Mucosa of descending colon (tissue), 3 donors: Measurements from ENCODE around the gene SAMD1. TPM values are rescaled to one million over a fixed set of nuclear protein-coding genes. Genes with fewer than 3 reads are reported as not detected.
"Not testable (repeated sequence)": the region's sequence is repeated elsewhere in the genome, so short reads cannot be mapped to it uniquely, and the experiment has no call there.

Source experiments
- ATAC-seq: fragments of 200-7000 bp; cut with Tn5 transposase; one replicate; pipeline ENCODE4 v1.9.1; 2020; ENCODE audit warnings: mild to moderate bottlenecking, moderate library complexity
- DNase-seq, 3 donors: peaks; one replicate each; pipeline ENCODE4 v3.0.0-alpha.2; 2020
- H3K36me3 ChIP-seq: fragments of 200-600 bp; one replicate; pipeline ENCODE4 v1.8.0; 2021; ENCODE audit warnings: low read depth, mild to moderate bottlenecking
- H3K4me1 ChIP-seq: fragments of 200-600 bp; one replicate; pipeline ENCODE4 v1.8.0; 2021; ENCODE audit warnings: low read depth, mild to moderate bottlenecking
- H3K4me3 ChIP-seq: fragments of 200-600 bp; one replicate; pipeline ENCODE4 v1.8.0; 2021; ENCODE audit warnings: mild to moderate bottlenecking
- H3K9me3 ChIP-seq: fragments of 200-600 bp; one replicate; pipeline ENCODE4 v1.8.0; 2021; ENCODE audit warnings: mild to moderate bottlenecking
- CTCF ChIP-seq: fragments of 200-600 bp; IDR thresholded peaks from one replicate; pipeline ENCODE4 v1.8.0; 2022; ENCODE audit warnings: antibody characterized with exemption, mild to moderate bottlenecking
- intact Hi-C, 2 donors: fragments of 100-400 bp; cut with DNase I in 1 of 2; cut with micrococcal nuclease in 1 of 2; formaldehyde crosslinking; loops; one replicate each; pipeline versions ENCODE4 v1.11.0 to v1.11.1; 2022; cut with DNase I, micrococcal nuclease
- total RNA-seq, 3 donors: library from RNA; stranded (reverse); fragmentation: NEBNext Ultra II Directional in 2 of 3; extraction: Animal tissue kit (Norgen Biotek cat#: 25700) in 2 of 3; gene quantifications; one replicate each; pipeline versions ENCODE4 v1.2.1 to v1.2.4, GENCODE V29; 2021 to 2023
- donor health status: DM: no; HTN: no; CAD: no; lungs with moderate emphysema.
- donor health status: DM: no; HTN: no; CAD: no.
- donor health status: DM: no; HTN: yes; CAD: no.

The SAMD1 gene
- total RNA-seq, 3 donors from 2014 or later, result 39.8 to 61.8 (median 49.6) TPM

- H3K36me3 ChIP-seq, result no peaks in the 10 kb centered on the region
- peak; percentile 90 for TF ChIP-seq CTCF
- ATAC-seq, result peak; percentile 84
- H3K9me3 ChIP-seq, result no peaks in the 10 kb centered on the region
- peaks cover 5% of the 10 kb centered on the region for H3K4me1 ChIP-seq
- DNase-seq, result peak; percentile 66 to 81 (median 78)
- H3K4me3 ChIP-seq, result no peak overlapping the region
- intact Hi-C loops, result no loop called here
Measured at GRCh38 chr19:14048443-14049153, 42.0 kb downstream of the SAMD1 start.

- H3K4me3 ChIP-seq, ATAC-seq, H3K9me3 ChIP-seq, intact Hi-C loops, DNase-seq, H3K4me1 ChIP-seq, H3K36me3 ChIP-seq: not testable (repeated sequence)
Measured at GRCh38 chr19:14047866-14048265, 42.7 kb downstream of the SAMD1 start.

- H3K4me1 ChIP-seq, H3K9me3 ChIP-seq, intact Hi-C loops, H3K36me3 ChIP-seq, H3K4me3 ChIP-seq: not testable (repeated sequence)
- TF ChIP-seq CTCF, result peak; percentile 36
- peak in 1 of 3 donors; percentile 65 for DNase-seq
- peak; percentile 72 for ATAC-seq
Measured at GRCh38 chr19:14042659-14043608, 47.6 kb downstream of the SAMD1 start.

GRCh38 chr19:14039181-14039580, 51.4 kb downstream of the SAMD1 start:
- no peak for ATAC-seq
- intact Hi-C loops, result no loop called here
- H3K9me3 ChIP-seq, result no peaks in the 10 kb centered on the region

More at GRCh38 chr19:14039181-14039580, 51.4 kb downstream of the SAMD1 start:
- DNase-seq, result no peak
- Histone ChIP-seq H3K4me3 (no peak overlapping the region), H3K4me1 (peaks cover 1% of the 10 kb centered on the region), H3K36me3 (no peaks in the 10 kb centered on the region)
- no peak for TF ChIP-seq CTCF

Other genes with a start within 250 kb of the SAMD1 start
- gene NANOS3, start 213.6 kb downstream of the SAMD1 start, total RNA-seq, result 1 to 10 TPM in 1 of 3 donors, not detected in 2; 1.5 TPM
- 10 to 100 TPM in 2 of 3 donors, 1 to 10 TPM in 1; 5.5 to 12.9 (median 10.8) TPM for gene BRME1, start 184.6 kb downstream of the SAMD1 start, total RNA-seq
- gene CC2D1A, start 184.6 kb downstream of the SAMD1 start, total RNA-seq, result 100 to 1,000 TPM in 2 of 3 donors, 10 to 100 TPM in 1; 68.4 to 118 (median 101) TPM
- gene PODNL1, start 152.3 kb downstream of the SAMD1 start, total RNA-seq, result 1 to 10 TPM; 1.7 to 3.4 (median 2.9) TPM
- gene DCAF15, start 138.2 kb downstream of the SAMD1 start, total RNA-seq, result 10 to 100 TPM; 26.4 to 35.2 (median 34.7) TPM
- 10 to 100 TPM; 15.8 to 17.9 (median 17.1) TPM for gene RFX1, start 84.4 kb downstream of the SAMD1 start, total RNA-seq
- gene RLN3, start 62.6 kb downstream of the SAMD1 start, total RNA-seq, result not detected
- 1 to 10 TPM; 2.0 to 3.1 (median 2.6) TPM for gene IL27RA, start 59.0 kb downstream of the SAMD1 start, total RNA-seq
- 1 to 10 TPM in 2 of 3 donors, under 1 TPM in 1; 0.82 to 1.2 (median 1.0) TPM for gene PALM3, start 28.7 kb downstream of the SAMD1 start, total RNA-seq
- gene MISP3, start 18.0 kb downstream of the SAMD1 start, total RNA-seq, result 10 to 100 TPM; 13.6 to 34.2 (median 32.9) TPM
- gene C19orf67, start 5.0 kb downstream of the SAMD1 start, total RNA-seq, result under 1 TPM in 1 of 3 donors, not detected in 2; 0.27 TPM
- 100 to 1,000 TPM in 1 of 3 donors, 10 to 100 TPM in 2; 75.4 to 100 (median 89.1) TPM for gene PRKACA, start 27.0 kb upstream of the SAMD1 start, total RNA-seq
- gene ASF1B, start 45.8 kb upstream of the SAMD1 start, total RNA-seq, result 10 to 100 TPM in 1 of 3 donors, 1 to 10 TPM in 2; 2.4 to 21.7 (median 5.5) TPM
- 10 to 100 TPM; 29.2 to 54.6 (median 35.8) TPM for gene ADGRL1, start 115.4 kb upstream of the SAMD1 start, total RNA-seq